IMR-90 (cell line): ENCODE measurements around the gene OPTC.

Source experiments
- CHD1 ChIP-seq: IDR thresholded peaks from 2 replicates; pipeline ENCODE4 v1.6.1; 2012; ENCODE audit warnings: low read depth, low read length, improper control_type of control experiment
- CTCF ChIP-seq: conservative IDR thresholded peaks from 2 replicates; pipeline ENCODE4 v1.5.1; 2012; ENCODE audit warnings: mild to moderate bottlenecking, low read depth, low read length, improper control_type of control experiment
- MXI1 ChIP-seq: IDR thresholded peaks from 2 replicates; pipeline ENCODE4 v1.6.1; 2012; ENCODE audit warnings: low read depth, mild to moderate bottlenecking, low read length, moderate library complexity, borderline replicate concordance
- POLR2A ChIP-seq: IDR thresholded peaks from 2 replicates; pipeline ENCODE4 v1.6.1; 2012; ENCODE audit warnings: mild to moderate bottlenecking, low read depth, low read length
- RAD21 ChIP-seq: IDR thresholded peaks from 2 replicates; pipeline ENCODE4 v1.6.1; 2012; ENCODE audit warnings: low read length, improper control_type of control experiment
- USF2 ChIP-seq: fragments of 150-350 bp; IDR thresholded peaks from 2 replicates; pipeline ENCODE4 v1.6.1; 2017; ENCODE audit warnings: mild to moderate bottlenecking, antibody characterized with exemption, low read length, low read depth

GRCh38 chr1:203450001-203450400 is 44.0 kb upstream of the OPTC start:
- TF ChIP-seq POLR2A = no peak
- no peak for TF ChIP-seq MXI1
- TF ChIP-seq CTCF = no peak
- TF ChIP-seq CHD1 = no peak
- TF ChIP-seq USF2 = no peak
- no peak for TF ChIP-seq RAD21
